Mammary epithelial cell (primary cell): ENCODE data around the gene ARHGEF10L.

Experiments
- CTCF ChIP-seq, 2 donors: IDR thresholded peaks in 1 of 2; conservative IDR thresholded peaks in 1 of 2; 2 replicates each; pipeline ENCODE4 v1.5.1; 2011 to 2012; ENCODE audit warnings: inconsistent platforms in 2 of 2, low read length in 2 of 2, mild to moderate bottlenecking in 2 of 2, control low read depth in 1 of 2, low read depth in 1 of 2; ENCODE audit not compliant: insufficient read depth in 1 of 2; ENCODE audit errors: extremely low read depth in 1 of 2
- EZH2 ChIP-seq: IDR thresholded peaks from 2 replicates; pipeline ENCODE4 v1.6.1; 2012; ENCODE audit warnings: low read length, inconsistent platforms, borderline replicate concordance

DNA sequence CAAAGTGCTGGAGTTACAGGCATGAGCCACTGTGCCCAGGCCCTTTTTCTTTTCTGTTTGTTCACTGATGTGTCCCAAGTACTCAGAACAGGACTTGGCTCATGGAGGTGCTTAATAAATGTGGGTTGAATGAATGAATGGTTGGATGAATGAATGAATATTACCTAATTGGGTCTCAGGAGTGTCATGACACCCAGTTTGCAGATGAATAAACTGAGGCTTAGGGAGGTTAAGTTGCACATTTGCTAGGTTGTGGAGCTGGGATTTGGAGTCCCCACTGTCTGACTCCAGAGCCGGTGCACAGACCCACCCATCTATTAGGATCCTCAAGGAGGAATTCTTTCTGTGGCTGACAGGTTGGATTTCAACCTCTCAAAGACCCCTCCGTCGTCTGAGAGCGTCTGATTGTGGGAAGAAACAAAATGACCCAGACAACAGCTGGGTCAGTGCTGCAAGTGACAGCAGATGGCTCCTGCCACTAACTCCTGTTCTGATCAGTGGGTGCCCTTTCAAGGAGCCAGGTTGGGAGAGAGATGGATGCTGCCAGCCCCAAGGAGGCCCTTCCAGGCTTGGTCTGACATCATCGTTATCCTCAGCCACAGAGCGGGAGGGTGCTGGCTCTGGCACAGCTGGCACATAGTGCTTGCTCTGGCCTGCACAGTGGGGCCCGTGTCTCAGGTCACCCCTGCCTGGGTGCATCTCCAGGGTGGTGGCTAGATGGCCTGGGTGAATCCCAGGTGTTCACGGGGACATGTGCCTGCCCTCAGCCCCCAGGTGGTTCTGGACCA lies 24.2 kb downstream of the ARHGEF10L start:
- TF ChIP-seq CTCF (conservative IDR thresholded peaks at IDR 0.05 in 1 of 2, IDR thresholded peaks at IDR 0.05 in 1 of 2; ENCODE audit: extremely low read depth in 1 of 2, insufficient read depth in 1 of 2, low read depth in 1 of 2, low read length in 2 of 2) (no peak), EZH2 (no peak)
